Effector CD4-positive, alpha-beta T cell (primary cell): Measurements from ENCODE around the gene IRX4.
"Not testable (repeated sequence)": the region's sequence is repeated elsewhere in the genome, so short reads cannot be mapped to it uniquely, and the experiment has no call there.

Experiments used
- DNase-seq: peaks from one replicate; pipeline ENCODE4 v3.0.0-alpha.2; 2020

The IRX4 gene

GRCh38 chr5:1877103-1878049, 5.3 kb downstream of the IRX4 start:
- DNase-seq, result no peak

- no peak for DNase-seq
Measured at GRCh38 chr5:1876660-1877064, 6.1 kb downstream of the IRX4 start.

GRCh38 chr5:1875843-1876659, 6.7 kb downstream of the IRX4 start:
- DNase-seq, result no peak

- DNase-seq, result no peak
Measured at GRCh38 chr5:1875281-1875842, 7.4 kb downstream of the IRX4 start.

GRCh38 chr5:1874771-1875220, 7.9 kb downstream of the IRX4 start:
- no peak for DNase-seq

- DNase-seq, result no peak
Measured at GRCh38 chr5:1874348-1874747, 8.4 kb downstream of the IRX4 start.

GRCh38 chr5:1873243-1873959, 9.3 kb downstream of the IRX4 start:
- DNase-seq, result no peak

GRCh38 chr5:1871441-1871840, 11.3 kb downstream of the IRX4 start:
- no peak for DNase-seq

GRCh38 chr5:1870435-1871272, 12.1 kb downstream of the IRX4 start:
- not testable (repeated sequence) for DNase-seq

GRCh38 chr5:1868886-1869475, 13.7 kb downstream of the IRX4 start:
- DNase-seq, result no peak

- DNase-seq, result no peak
Measured at GRCh38 chr5:1867815-1868143, 14.9 kb downstream of the IRX4 start.

GRCh38 chr5:1867114-1867814, 15.5 kb downstream of the IRX4 start:
- no peak for DNase-seq

GRCh38 chr5:1865948-1866347, 16.8 kb downstream of the IRX4 start:
- no peak for DNase-seq

GRCh38 chr5:1865486-1865885, 17.2 kb downstream of the IRX4 start:
- DNase-seq, result no peak

- no peak for DNase-seq
Measured at GRCh38 chr5:1864896-1865440, 17.8 kb downstream of the IRX4 start.

GRCh38 chr5:1860949-1861348, 21.8 kb downstream of the IRX4 start:
- no peak for DNase-seq

GRCh38 chr5:1860021-1860610, 22.6 kb downstream of the IRX4 start:
- no peak for DNase-seq

- no peak for DNase-seq
Measured at GRCh38 chr5:1859099-1859498, 23.6 kb downstream of the IRX4 start.

- no peak for DNase-seq
Measured at GRCh38 chr5:1858436-1858835, 24.3 kb downstream of the IRX4 start.

GRCh38 chr5:1857256-1857600, 25.5 kb downstream of the IRX4 start:
- no peak for DNase-seq
